Mammary epithelial cell (primary cell): Measurements from ENCODE around the gene ZFHX3.

Source experiments
- EZH2 ChIP-seq: IDR thresholded peaks from 2 replicates; pipeline ENCODE4 v1.6.1; 2012; ENCODE audit warnings: low read length, inconsistent platforms, borderline replicate concordance
- TF ChIP-seq, protein P1 (sequence below), 2 donors: IDR thresholded peaks in 1 of 2; conservative IDR thresholded peaks in 1 of 2; 2 replicates each; pipeline ENCODE4 v1.5.1; 2011 to 2012; ENCODE audit warnings: inconsistent platforms in 2 of 2, low read length in 2 of 2, mild to moderate bottlenecking in 2 of 2, control low read depth in 1 of 2, low read depth in 1 of 2; ENCODE audit not compliant: insufficient read depth in 1 of 2; ENCODE audit errors: extremely low read depth in 1 of 2

DNA sequence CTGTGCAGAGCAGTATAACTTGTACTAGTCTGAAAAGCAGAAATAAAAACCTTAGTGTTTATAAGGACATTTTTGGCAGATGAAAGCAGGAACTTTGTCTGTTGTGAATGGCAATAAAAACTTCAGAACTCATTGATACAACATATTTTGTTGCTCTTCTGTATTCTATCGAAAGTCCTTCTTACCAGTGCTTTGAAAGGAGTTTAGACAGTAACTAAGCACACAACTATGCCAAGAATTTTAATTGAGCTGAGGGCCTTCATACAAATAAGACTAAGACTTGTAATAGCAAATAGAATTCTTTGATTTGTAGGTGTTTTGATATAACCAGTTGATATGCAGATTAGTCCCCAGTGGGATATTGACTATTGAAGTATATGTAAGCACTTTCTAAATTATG is 308.4 kb downstream of the ZFHX3 start:
- TF ChIP-seq, protein P1, sequence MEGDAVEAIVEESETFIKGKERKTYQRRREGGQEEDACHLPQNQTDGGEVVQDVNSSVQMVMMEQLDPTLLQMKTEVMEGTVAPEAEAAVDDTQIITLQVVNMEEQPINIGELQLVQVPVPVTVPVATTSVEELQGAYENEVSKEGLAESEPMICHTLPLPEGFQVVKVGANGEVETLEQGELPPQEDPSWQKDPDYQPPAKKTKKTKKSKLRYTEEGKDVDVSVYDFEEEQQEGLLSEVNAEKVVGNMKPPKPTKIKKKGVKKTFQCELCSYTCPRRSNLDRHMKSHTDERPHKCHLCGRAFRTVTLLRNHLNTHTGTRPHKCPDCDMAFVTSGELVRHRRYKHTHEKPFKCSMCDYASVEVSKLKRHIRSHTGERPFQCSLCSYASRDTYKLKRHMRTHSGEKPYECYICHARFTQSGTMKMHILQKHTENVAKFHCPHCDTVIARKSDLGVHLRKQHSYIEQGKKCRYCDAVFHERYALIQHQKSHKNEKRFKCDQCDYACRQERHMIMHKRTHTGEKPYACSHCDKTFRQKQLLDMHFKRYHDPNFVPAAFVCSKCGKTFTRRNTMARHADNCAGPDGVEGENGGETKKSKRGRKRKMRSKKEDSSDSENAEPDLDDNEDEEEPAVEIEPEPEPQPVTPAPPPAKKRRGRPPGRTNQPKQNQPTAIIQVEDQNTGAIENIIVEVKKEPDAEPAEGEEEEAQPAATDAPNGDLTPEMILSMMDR (conservative IDR thresholded peaks at IDR 0.05 in 1 of 2, IDR thresholded peaks at IDR 0.05 in 1 of 2; ENCODE audit: extremely low read depth in 1 of 2, insufficient read depth in 1 of 2, low read depth in 1 of 2, low read length in 2 of 2): no peak
- no peak for TF ChIP-seq EZH2
